Measurements from ENCODE around the gene TMIE. TPM values are rescaled to one million over a fixed set of nuclear protein-coding genes. Genes with fewer than 3 reads are reported as not detected.

Gene TMIE
- total RNA-seq, 4 donors from 2014 or later = not detected

DNA sequence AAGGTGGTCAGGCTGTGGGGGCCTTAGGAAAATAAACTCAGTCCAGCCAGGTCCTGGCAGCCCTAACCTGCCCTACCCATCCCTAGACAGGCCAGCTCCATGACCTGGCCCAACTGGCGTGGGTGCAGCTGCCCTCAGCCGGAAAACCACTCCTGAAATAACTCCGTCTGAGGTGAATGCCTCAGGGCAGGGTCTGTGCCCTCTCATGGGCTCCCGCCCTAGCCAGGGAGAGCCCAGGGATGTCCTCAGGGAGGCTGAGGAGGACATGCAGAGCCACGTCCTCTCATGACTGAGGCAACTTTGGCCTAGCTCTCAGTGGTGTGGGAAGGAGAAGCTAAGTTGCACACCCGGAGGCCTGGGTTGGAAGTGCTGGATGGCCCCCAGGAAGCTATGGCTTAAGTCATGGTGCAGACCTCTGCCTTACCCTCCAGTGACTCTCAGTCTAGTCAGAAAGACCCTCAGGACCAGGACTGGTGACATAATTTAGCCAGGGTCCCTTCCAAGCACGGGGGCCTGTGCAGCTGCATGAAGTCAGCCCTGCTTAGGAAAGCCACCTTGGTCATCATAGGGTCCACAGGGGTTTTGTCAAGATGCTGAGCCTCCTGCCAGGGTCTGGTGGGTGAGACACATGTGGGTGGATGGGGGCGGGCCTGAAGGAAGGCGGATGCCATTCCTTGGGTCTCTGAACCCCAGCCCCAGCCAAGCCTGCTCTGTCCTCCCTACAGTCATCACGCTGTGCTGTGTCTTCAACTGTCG is 7.4 kb downstream of the TMIE start:
- no peak for TF ChIP-seq POLR2A (IDR thresholded peaks at IDR 0.05)
- TF ChIP-seq, protein P1, sequence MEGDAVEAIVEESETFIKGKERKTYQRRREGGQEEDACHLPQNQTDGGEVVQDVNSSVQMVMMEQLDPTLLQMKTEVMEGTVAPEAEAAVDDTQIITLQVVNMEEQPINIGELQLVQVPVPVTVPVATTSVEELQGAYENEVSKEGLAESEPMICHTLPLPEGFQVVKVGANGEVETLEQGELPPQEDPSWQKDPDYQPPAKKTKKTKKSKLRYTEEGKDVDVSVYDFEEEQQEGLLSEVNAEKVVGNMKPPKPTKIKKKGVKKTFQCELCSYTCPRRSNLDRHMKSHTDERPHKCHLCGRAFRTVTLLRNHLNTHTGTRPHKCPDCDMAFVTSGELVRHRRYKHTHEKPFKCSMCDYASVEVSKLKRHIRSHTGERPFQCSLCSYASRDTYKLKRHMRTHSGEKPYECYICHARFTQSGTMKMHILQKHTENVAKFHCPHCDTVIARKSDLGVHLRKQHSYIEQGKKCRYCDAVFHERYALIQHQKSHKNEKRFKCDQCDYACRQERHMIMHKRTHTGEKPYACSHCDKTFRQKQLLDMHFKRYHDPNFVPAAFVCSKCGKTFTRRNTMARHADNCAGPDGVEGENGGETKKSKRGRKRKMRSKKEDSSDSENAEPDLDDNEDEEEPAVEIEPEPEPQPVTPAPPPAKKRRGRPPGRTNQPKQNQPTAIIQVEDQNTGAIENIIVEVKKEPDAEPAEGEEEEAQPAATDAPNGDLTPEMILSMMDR (IDR thresholded peaks at IDR 0.05) = no peak
- TF ChIP-seq EP300 (IDR thresholded peaks at IDR 0.05; ENCODE audit: low read depth) = no peak
- TF ChIP-seq POLR2AphosphoS5 (IDR thresholded peaks at IDR 0.05) = no peak
- H3K27me3 ChIP-seq = peaks cover 3% of the 10 kb centered on the region
- H3K36me3 ChIP-seq = no peaks in the 10 kb centered on the region
- H3K9me3 ChIP-seq = no peaks in the 10 kb centered on the region
- peak; percentile 3 for DNase-seq
- H3K4me1 ChIP-seq = no peaks in the 10 kb centered on the region
- in situ Hi-C loops (cut with MboI; ENCODE audit: low pct_ligation_motif_present in 1 of 4, low pct_unique_long_range_greater_than_20kb in 1 of 4, low sequenced_read_pairs in 3 of 4) (loop anchor here (25.0 kb wide), 4 partner anchors 154 to 654 kb away; partner anchors contain the start of gene MYL3 (in 1 of the 4)), intact Hi-C loops (cut with DNase I; ENCODE audit: low total_unique reads) (loop anchor here (10.0 kb wide), 1 partner anchor 156 kb away; the partner anchor contains the start of gene MYL3)
- no peak overlapping the region for H3K4me3 ChIP-seq
- WGBS, 2 donors (ENCODE audit: low coverage in 1 of 2) = 88% methylated on average over 10 of the region's 11 CpGs; no CpG with 5 or more reads in 1 of the 2 donors
- H3K27ac ChIP-seq = no peak overlapping the region

DNA sequence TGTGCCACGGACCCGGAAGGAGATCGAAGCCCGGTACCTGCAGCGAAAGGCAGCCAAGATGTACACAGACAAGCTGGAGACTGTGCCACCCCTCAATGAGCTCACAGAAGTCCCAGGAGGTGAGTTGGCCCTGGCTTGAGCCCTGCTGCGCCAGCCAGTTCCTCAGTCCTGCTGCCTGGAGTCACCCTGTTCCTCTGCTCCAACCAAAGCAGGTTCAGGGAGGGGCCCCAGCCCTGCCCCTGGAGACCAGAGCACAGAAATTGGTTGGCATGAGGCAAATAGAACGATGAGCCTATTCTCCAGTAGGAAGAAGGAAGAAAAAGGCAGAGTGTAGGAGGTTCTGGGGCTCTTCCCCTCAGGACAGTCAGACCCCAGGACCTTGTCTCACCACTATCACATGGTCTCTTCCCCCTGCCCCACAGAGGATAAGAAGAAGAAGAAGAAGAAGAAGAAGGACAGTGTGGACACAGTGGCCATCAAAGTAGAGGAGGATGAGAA is 8.0 kb downstream of the TMIE start:
- no peak overlapping the region for H3K27ac ChIP-seq
- in situ Hi-C loops (cut with MboI; ENCODE audit: low pct_ligation_motif_present in 1 of 4, low pct_unique_long_range_greater_than_20kb in 1 of 4, low sequenced_read_pairs in 3 of 4) = loop anchor here (25.0 kb wide), 4 partner anchors 153 to 653 kb away; partner anchors contain the start of gene MYL3 (in 1 of the 4)
- intact Hi-C loops (cut with DNase I; ENCODE audit: low total_unique reads) = loop anchor here (10.0 kb wide), 1 partner anchor 156 kb away; the partner anchor contains the start of gene MYL3
- no peaks in the 10 kb centered on the region for H3K9me3 ChIP-seq
- H3K4me3 ChIP-seq = no peak overlapping the region
- no peak for DNase-seq
- H3K27me3 ChIP-seq = no peaks in the 10 kb centered on the region
- 60 to 89% methylated on average over 1 to 7 of the region's 7 CpGs for WGBS, 2 donors (ENCODE audit: low coverage in 1 of 2)
- H3K36me3 ChIP-seq = no peaks in the 10 kb centered on the region
- no peaks in the 10 kb centered on the region for H3K4me1 ChIP-seq
- TF ChIP-seq EP300 (IDR thresholded peaks at IDR 0.05; ENCODE audit: low read depth) (no peak), POLR2A (IDR thresholded peaks at IDR 0.05) (no peak), POLR2AphosphoS5 (IDR thresholded peaks at IDR 0.05) (no peak)

DNA sequence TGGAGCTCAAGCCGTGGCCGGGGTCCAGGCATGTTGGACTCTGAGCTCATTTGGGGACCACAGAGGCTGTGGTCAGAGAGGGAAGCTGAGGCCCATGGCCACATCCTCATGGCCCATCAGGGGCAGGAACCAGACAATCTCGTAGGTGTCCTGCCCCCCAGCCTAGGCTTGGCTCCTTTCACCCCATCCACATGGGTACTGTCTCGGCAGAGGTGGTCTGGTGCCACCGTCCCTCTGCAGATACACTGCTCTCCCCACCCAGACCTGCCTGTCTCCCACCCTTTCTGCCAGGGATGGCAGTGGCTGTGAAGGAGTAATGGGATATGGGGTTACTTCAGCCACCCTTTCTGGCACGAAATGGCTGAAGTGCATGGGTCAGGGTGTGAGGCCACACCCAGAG is 8.5 kb downstream of the TMIE start:
- no peak for DNase-seq
- H3K4me3 ChIP-seq = no peak overlapping the region
- no peaks in the 10 kb centered on the region for H3K9me3 ChIP-seq
- in situ Hi-C loops (cut with MboI; ENCODE audit: low pct_ligation_motif_present in 1 of 4, low pct_unique_long_range_greater_than_20kb in 1 of 4, low sequenced_read_pairs in 3 of 4) (loop anchor here (5.0 to 25.0 kb wide), 7 partner anchors 153 to 653 kb away; partner anchors contain the start of gene MYL3 (in 1 of the 4)), intact Hi-C loops (cut with DNase I; ENCODE audit: low total_unique reads) (loop anchor here (10.0 kb wide), 1 partner anchor 155 kb away; the partner anchor contains the start of gene MYL3)
- no peaks in the 10 kb centered on the region for H3K36me3 ChIP-seq
- H3K27ac ChIP-seq = no peak overlapping the region
- no peaks in the 10 kb centered on the region for H3K27me3 ChIP-seq
- TF ChIP-seq POLR2A (IDR thresholded peaks at IDR 0.05) = no peak
- TF ChIP-seq, protein P1 (IDR thresholded peaks at IDR 0.05) = no peak
- WGBS, 2 donors (ENCODE audit: low coverage in 1 of 2) = 81 to 93% methylated on average over 2 to 6 of the region's 6 CpGs
- H3K4me1 ChIP-seq = no peaks in the 10 kb centered on the region

DNA sequence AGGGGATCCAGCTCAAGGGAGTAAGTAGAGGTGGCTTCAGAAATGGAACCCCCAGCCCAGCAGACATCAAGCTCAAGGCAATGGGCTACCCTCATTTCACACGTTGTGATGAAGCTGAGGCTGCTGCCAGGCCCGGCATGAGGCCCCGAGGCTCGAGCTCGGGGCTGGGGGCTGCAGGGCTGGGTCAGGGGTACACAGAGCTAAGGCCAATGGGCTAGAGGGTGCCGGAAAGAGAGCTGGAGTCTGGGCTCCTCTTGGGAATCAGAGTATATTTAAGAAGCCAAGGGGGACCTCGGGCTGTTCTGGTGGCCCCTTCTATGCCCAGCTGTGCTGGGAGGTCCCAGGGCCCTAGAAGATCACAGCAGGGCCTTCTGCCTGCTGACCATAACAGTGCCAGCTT is 9.0 kb downstream of the TMIE start:
- DNase-seq = no peak
- 83% methylated on average over 7 of the region's 7 CpGs; no CpG with 5 or more reads in 1 of the 2 donors for WGBS, 2 donors (ENCODE audit: low coverage in 1 of 2)
- in situ Hi-C loops (cut with MboI; ENCODE audit: low pct_ligation_motif_present in 1 of 4, low pct_unique_long_range_greater_than_20kb in 1 of 4, low sequenced_read_pairs in 3 of 4) = loop anchor here (5.0 to 25.0 kb wide), 7 partner anchors 152 to 652 kb away; partner anchors contain the start of gene MYL3 (in 1 of the 4)
- H3K27ac ChIP-seq = no peak overlapping the region
- no peak overlapping the region for H3K4me3 ChIP-seq
- H3K4me1 ChIP-seq = no peaks in the 10 kb centered on the region
- intact Hi-C loops (cut with DNase I; ENCODE audit: low total_unique reads) = no loop called here
- H3K27me3 ChIP-seq = no peaks in the 10 kb centered on the region
- no peaks in the 10 kb centered on the region for H3K9me3 ChIP-seq
- H3K36me3 ChIP-seq = no peaks in the 10 kb centered on the region
- TF ChIP-seq, protein P1 (IDR thresholded peaks at IDR 0.05) = no peak
- no peak for TF ChIP-seq POLR2A (IDR thresholded peaks at IDR 0.05)
- TF ChIP-seq POLR2AphosphoS5 (IDR thresholded peaks at IDR 0.05) = no peak
- TF ChIP-seq EP300 (IDR thresholded peaks at IDR 0.05; ENCODE audit: low read depth) = no peak
